ENCODE results near the gene PHF2. TPM values are rescaled to one million over a fixed set of nuclear protein-coding genes. Genes with fewer than 3 reads are reported as not detected.

Gene PHF2
- total and polyA plus RNA-seq, 2 donors (not counting 1 experiment from before 2014, with no cell fraction given) = 11.0 to 28.8 TPM

DNA sequence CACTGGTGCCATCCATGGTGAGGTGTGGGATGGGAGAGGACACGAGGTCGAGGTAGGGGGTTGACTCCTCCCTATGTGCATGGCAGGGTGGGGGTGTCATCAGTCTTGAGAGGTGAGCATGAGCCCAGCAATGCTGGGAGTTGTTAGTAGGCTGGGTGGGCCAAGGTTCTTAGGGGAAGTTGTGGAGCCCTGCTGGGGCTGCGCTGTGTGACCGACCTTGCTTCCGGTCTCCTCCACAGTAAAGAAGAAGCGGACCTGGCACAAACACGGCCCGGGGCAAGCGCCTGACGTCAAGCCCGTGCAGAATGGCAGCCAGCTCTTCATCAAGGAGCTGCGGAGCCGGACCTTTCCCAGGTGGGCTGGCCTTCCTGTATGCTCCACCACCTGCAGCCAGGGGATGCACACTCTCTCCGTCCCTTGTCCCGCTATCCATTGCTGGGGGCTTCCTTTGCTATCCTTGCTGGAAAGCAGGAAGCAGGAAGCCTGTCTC, 59.8 kb downstream of the PHF2 start:
- no peak overlapping the region for H3K4me2 ChIP-seq (replicated peaks; ENCODE audit: low read depth, low read length, poor library complexity, severe bottlenecking)
- intact Hi-C loops (cut with micrococcal nuclease) = no loop called here
- Mint-ChIP-seq H3K4me3 (no peak overlapping the region), H3K4me1 (no peaks in the 10 kb centered on the region), H3K27ac (no peak overlapping the region), H3K27me3 (no peaks in the 10 kb centered on the region), H3K9me3 (ENCODE audit: insufficient read depth) (peaks cover 12% of the 10 kb centered on the region)
- no peaks in the 10 kb centered on the region for H4K20me1 ChIP-seq (ENCODE audit: control insufficient read depth, insufficient read depth, low read length, poor library complexity, severe bottlenecking)
- no peaks in the 10 kb centered on the region for H3K4me1 ChIP-seq (ENCODE audit: control insufficient read depth in 2 of 2, insufficient read depth in 2 of 2, low read length in 2 of 2)
- CTCF ChIA-PET = no interaction called here
- ATAC-seq (ENCODE audit: low read depth) = no peak
- H3K4me3 ChIP-seq (ENCODE audit: control extremely low read depth in 1 of 5, extremely low read depth in 1 of 5, insufficient read depth in 1 of 5, low read depth in 2 of 5, low read length in 4 of 5) = no peak overlapping the region
- H3K9me3 ChIP-seq (ENCODE audit: control extremely low read depth in 1 of 3, control insufficient read depth in 2 of 3, insufficient read depth in 1 of 3, low read length in 2 of 3) = peaks cover 1 to 15% (median 2%) of the 10 kb centered on the region in 3 donors
- H3K36me3 ChIP-seq (replicated peaks in 1 of 2; ENCODE audit: control extremely low read depth in 1 of 2, control insufficient read depth in 1 of 2, extremely low read depth in 1 of 2, insufficient read depth in 2 of 2, low read length in 1 of 2) = peaks cover 12 to 49% of the 10 kb centered on the region in 2 experiments
- no peak overlapping the region for H3K27ac ChIP-seq (ENCODE audit: low read length in 2 of 2)
- H3K27me3 ChIP-seq (replicated peaks in 1 of 4; ENCODE audit: control extremely low read depth in 1 of 4, control insufficient read depth in 3 of 4, insufficient read depth in 4 of 4, low read length in 3 of 4) = no peaks in the 10 kb centered on the region
- H3K79me2 ChIP-seq (ENCODE audit: control insufficient read depth, insufficient read depth, low read length) = no peaks in the 10 kb centered on the region
- no peak overlapping the region for H3K9ac ChIP-seq (ENCODE audit: low read length)
- no peak for DNase-seq
- POLR2A ChIA-PET = no interaction called here
- 97% methylated on average over 15 of the region's 15 CpGs for WGBS (ENCODE audit: insufficient coverage)
- no peak overlapping the region for H2AFZ ChIP-seq (ENCODE audit: insufficient read depth, low read depth, low read length, poor library complexity, severe bottlenecking)
- TF ChIP-seq EZH2 (IDR thresholded peaks at IDR 0.05; ENCODE audit: borderline replicate concordance, insufficient read depth, low read depth, low read length, poor library complexity, severe bottlenecking) = no peak
- TF ChIP-seq, protein P1, sequence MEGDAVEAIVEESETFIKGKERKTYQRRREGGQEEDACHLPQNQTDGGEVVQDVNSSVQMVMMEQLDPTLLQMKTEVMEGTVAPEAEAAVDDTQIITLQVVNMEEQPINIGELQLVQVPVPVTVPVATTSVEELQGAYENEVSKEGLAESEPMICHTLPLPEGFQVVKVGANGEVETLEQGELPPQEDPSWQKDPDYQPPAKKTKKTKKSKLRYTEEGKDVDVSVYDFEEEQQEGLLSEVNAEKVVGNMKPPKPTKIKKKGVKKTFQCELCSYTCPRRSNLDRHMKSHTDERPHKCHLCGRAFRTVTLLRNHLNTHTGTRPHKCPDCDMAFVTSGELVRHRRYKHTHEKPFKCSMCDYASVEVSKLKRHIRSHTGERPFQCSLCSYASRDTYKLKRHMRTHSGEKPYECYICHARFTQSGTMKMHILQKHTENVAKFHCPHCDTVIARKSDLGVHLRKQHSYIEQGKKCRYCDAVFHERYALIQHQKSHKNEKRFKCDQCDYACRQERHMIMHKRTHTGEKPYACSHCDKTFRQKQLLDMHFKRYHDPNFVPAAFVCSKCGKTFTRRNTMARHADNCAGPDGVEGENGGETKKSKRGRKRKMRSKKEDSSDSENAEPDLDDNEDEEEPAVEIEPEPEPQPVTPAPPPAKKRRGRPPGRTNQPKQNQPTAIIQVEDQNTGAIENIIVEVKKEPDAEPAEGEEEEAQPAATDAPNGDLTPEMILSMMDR (IDR thresholded peaks at IDR 0.05) = no peak

- H2AFZ ChIP-seq (ENCODE audit: insufficient read depth, low read depth, low read length, poor library complexity, severe bottlenecking) = no peak overlapping the region
- Mint-ChIP-seq H3K4me1 (no peaks in the 10 kb centered on the region), H3K27ac (no peak overlapping the region), H3K4me3 (no peak overlapping the region), H3K9me3 (ENCODE audit: insufficient read depth) (peaks cover 12% of the 10 kb centered on the region), H3K27me3 (no peaks in the 10 kb centered on the region)
- peaks cover 1 to 15% (median 2%) of the 10 kb centered on the region in 3 donors for H3K9me3 ChIP-seq (ENCODE audit: control extremely low read depth in 1 of 3, control insufficient read depth in 2 of 3, insufficient read depth in 1 of 3, low read length in 2 of 3)
- no peak overlapping the region for H3K9ac ChIP-seq (ENCODE audit: low read length)
- CTCF ChIA-PET = no interaction called here
- no peaks in the 10 kb centered on the region for H4K20me1 ChIP-seq (ENCODE audit: control insufficient read depth, insufficient read depth, low read length, poor library complexity, severe bottlenecking)
- 90% methylated on average over 2 of the region's 5 CpGs for WGBS (ENCODE audit: insufficient coverage)
- no peak overlapping the region for H3K4me2 ChIP-seq (replicated peaks; ENCODE audit: low read depth, low read length, poor library complexity, severe bottlenecking)
- no peaks in the 10 kb centered on the region for H3K79me2 ChIP-seq (ENCODE audit: control insufficient read depth, insufficient read depth, low read length)
- ATAC-seq (ENCODE audit: low read depth) (no peak), DNase-seq (no peak)
- H3K36me3 ChIP-seq (replicated peaks in 1 of 2; ENCODE audit: control extremely low read depth in 1 of 2, control insufficient read depth in 1 of 2, extremely low read depth in 1 of 2, insufficient read depth in 2 of 2, low read length in 1 of 2) = peaks cover 12 to 51% of the 10 kb centered on the region in 2 experiments
- H3K27me3 ChIP-seq (replicated peaks in 1 of 4; ENCODE audit: control extremely low read depth in 1 of 4, control insufficient read depth in 3 of 4, insufficient read depth in 4 of 4, low read length in 3 of 4) = no peaks in the 10 kb centered on the region
- intact Hi-C loops (cut with micrococcal nuclease) = no loop called here
- no peak overlapping the region for H3K27ac ChIP-seq (ENCODE audit: low read length in 2 of 2)
- H3K4me1 ChIP-seq (ENCODE audit: control insufficient read depth in 2 of 2, insufficient read depth in 2 of 2, low read length in 2 of 2) = no peaks in the 10 kb centered on the region
- no peak overlapping the region for H3K4me3 ChIP-seq (ENCODE audit: control extremely low read depth in 1 of 5, extremely low read depth in 1 of 5, insufficient read depth in 1 of 5, low read depth in 2 of 5, low read length in 4 of 5)
- TF ChIP-seq, protein P1 (IDR thresholded peaks at IDR 0.05) = no peak
- TF ChIP-seq EZH2 (IDR thresholded peaks at IDR 0.05; ENCODE audit: borderline replicate concordance, insufficient read depth, low read depth, low read length, poor library complexity, severe bottlenecking) = no peak
- POLR2A ChIA-PET = no interaction called here
These were observed 60.3 kb downstream of the PHF2 start for GRCh38 chr9:93636667-93637066.
